Measurements from ENCODE around the gene ZFAND3.

- no peak for TF ChIP-seq CTCF (conservative IDR thresholded peaks at IDR 0.05 in 1 of 2, IDR thresholded peaks at IDR 0.05 in 1 of 2; ENCODE audit: low read depth in 1 of 2, low read length in 2 of 2)
- TF ChIP-seq EZH2 (IDR thresholded peaks at IDR 0.05; ENCODE audit: low read length, missing control alignments): no peak
These were observed 56.2 kb downstream of the ZFAND3 start for GRCh38 chr6:37875561-37876309.

Measured in fibroblast of lung (primary cell).